Measurements from ENCODE around the gene UCP2.
A peak's percentile ranks its signal among the peaks of the same experiment; 100 is the strongest.

Gene UCP2

DNA sequence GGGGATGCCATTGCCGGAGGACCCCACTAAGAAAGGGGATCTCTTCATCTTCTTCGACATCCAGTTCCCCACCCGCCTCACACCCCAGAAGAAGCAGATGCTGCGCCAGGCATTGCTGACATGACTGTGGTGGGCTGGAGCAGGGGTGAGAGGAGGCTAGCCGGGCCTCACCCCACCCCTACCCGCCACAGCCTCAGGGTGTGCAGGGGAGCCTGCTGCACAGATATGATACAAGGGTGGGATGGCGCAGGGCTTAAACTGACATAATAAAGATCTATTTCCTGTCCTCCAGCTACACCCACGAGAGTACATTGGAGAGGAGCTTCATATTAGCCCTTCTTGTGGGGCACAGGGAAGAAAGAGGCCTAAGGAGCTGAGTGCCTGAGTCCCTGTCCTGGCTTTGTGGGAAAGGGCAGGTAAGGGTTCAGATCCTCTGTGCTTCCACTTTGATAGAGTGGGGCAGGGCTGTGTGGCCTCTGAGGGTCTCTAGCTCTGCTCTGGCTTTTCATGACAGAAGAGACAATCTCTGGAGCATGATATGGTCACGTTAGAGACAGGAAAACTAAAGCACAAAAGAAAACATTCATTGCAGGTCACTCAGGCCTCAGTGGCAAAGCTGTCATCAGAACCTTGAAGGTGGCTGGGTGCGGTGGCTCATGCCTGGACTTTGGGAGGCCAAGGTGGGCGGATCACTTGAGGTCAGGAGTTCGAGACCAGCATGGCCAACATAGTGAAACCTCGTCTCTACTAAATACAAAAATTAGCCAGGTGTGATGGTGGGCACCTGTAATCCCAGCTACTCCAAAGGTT lies 12.4 kb downstream of the UCP2 start:
- DNase-seq = peak in 1 of 3 experiments; percentile 33

DNA sequence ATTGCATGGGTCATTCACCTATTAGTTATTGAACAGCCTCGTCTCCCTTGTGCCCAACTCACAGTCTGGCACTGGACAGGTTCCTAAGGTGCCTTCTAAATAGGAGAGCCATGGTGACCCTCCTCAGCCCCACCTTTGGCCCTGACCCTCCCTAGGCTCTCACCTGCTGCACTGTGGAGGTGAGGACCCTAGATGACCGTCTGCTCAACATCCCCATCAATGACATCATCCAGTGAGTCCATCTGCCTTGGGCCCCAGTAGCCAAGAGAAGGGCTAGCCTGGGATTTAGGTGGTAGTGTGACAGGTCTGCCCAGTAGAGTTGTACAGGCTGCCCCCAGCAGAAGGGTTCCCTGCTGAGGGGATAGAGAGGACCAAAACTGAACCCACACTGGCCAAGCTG lies 13.6 kb downstream of the UCP2 start:
- no peak for DNase-seq

DNA sequence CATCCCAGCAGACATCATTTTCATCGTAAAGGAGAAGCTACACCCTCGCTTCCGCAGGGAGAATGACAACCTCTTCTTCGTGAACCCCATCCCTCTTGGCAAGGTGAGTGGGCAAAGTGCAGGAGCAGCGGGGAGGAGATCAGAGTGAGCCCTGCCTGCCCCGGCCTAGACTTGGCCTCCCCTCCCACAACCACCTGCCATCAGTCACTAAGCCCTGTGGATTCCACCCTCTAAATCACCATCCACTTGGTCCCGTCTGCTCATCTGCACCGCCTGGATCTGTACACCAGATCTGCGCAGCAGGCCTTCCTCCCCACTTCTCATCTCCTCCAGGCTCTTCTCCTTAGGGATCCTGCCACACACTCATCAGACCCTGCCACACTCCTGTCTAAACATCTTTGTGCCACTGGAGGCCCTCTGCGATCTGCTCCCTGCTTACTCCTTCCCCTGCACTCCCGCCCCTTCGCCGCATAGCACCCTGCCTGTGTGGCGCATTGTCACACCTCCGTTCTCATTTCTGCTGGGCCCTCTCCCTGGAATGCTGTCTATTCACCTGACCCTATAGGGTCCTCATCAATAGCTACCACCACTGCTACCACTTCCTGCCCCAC lies 14.2 kb downstream of the UCP2 start:
- no peak for DNase-seq

DNA sequence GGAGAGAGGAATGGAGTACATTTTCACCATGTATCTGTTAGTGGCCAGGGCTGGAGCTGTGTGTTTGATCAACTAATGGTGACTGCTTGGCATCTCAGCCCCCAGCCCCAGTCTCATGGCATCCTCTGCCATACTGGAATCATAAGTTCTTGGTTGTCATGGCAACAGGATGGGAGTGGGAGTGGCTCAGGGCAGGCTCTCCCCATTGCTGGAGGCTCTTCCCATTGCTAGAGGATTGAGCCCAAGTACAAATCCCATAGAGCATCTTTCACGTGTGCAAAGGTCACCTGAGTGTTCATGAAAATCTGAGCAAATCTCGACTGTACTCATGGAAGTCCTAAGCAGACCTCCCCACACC lies 16.9 kb downstream of the UCP2 start:
- peak in 1 of 3 experiments; percentile 27 for DNase-seq

DNA sequence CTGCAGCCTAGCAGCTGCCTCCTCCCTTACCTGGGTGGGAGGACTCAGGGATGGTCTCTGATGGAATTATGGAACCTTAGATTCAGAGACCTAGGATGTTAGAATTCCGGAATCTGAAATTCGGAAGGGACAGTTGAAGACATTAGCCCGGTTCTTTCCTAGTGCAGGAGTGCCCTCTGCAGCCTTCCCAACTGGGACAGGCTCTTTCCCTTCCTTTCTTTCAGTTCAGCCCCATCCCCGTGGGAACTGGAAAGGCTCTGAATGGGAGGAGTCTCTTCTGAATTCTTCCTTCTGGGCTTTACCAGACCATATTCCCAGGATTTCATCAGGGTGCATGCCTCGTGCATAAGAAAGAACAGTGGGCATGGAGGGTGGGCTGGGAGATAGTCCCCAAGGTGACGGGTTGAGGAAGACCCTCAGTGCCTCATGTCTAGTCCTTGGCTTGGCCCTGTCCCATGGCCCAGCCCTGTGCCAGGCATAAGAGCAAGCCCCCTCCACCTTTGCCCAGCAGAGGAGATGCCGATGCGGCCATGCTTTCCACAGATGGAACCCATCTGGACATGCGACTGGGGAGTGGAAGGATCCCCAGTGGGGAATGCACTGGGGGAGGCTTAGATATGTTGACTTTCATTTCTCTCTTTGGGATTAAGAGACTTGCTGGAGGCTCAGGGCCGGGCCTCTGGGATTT lies 17.4 kb downstream of the UCP2 start:
- peak in 1 of 3 experiments; percentile 29 for DNase-seq

DNA sequence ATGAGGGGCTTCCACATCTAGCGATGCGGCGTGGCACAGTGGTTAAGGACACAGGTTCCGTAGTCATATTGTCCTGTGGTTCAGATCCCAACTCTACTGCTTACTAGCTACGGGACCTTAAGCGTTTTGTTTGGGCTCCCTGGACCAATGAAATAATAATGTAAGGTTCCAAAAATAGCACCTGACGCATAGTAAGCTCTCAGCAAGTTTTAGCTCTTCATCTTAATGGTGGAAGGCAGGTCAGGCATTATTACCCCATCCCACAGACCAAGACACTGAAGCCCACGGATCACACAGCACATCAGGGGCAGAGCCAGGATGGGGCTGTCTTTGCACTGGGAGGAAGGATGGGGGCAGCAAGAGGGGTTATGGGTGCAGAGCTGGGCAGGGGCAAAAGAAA lies 18.8 kb downstream of the UCP2 start:
- no peak for DNase-seq

DNA sequence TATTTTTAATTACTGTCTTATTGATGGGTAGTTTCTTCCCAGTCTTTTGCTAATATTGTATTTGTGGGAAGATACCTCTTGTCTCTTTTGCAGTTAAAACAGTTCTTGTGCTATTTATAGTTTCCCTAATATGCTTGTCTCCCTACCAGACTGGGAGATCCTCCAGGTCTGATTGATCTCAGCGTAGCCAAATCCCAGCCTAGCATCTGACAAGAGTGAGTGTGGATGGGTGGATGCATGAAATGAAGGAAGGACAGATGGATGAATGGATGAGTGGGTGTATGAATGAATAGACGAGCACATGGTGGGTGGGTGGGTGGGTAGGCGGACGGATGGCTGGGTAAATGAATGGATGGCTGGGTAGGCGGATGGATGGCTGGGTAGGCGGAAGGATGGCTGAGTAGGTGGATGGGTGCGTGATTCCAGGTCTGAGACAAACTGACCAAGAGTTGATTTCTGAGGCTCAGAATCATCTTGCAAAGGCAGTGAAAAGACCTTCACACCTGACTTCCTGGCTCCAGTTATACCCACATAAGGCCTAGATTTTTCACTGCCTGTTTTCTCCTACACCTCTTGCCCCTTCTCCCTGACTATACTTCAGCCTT lies 20.4 kb downstream of the UCP2 start:
- DNase-seq = no peak

DNA sequence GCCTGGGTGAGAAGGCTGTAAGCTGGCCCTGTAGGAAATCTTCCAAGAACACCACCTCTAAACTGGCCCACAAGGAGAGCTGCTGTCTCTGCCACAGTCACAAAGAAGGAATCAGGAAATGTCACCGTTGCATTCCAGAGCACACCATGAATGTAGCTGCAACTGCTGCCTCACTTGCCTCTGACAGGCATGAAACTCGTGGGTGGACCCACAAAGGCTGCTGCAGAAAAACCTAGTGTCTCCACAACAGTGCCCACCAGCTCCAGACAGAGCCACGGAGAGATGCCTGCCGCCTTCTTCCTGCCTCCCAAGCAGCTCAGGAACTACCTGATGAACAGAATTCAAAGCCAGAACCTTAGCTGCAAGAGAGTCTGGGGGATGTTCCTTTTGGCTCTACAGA lies 21.3 kb downstream of the UCP2 start:
- no peak for DNase-seq

DNA sequence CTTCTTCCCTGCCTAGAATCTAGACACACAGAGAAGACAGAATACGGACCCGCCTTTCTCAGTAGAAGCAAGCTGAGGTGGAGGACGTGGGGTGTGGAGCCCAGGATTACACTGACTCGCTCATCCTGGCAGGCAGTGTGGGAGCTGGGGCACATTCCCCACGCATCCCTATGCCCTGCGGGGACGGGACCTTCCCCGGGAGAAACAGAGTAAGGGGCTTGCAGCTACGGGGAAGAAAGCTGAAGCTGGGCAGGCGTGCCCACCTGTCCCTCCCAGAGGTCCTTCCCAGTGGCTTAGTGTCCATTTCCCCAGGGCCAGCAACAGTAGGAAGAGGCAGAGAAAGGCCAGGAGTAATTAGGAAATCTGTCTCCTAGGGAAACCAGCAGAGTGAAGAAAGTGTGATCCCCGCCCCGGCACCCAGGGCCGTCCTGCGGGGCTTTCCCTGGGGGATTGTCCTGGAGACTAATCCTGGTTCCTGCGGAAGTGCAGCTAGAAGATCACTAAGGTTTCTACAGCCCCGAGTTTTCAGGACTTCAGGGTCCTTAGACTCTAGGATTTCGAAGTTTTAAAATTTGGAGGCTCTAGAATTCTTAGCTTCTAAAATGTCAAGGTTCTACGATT lies 24.0 kb downstream of the UCP2 start:
- DNase-seq = no peak

DNA sequence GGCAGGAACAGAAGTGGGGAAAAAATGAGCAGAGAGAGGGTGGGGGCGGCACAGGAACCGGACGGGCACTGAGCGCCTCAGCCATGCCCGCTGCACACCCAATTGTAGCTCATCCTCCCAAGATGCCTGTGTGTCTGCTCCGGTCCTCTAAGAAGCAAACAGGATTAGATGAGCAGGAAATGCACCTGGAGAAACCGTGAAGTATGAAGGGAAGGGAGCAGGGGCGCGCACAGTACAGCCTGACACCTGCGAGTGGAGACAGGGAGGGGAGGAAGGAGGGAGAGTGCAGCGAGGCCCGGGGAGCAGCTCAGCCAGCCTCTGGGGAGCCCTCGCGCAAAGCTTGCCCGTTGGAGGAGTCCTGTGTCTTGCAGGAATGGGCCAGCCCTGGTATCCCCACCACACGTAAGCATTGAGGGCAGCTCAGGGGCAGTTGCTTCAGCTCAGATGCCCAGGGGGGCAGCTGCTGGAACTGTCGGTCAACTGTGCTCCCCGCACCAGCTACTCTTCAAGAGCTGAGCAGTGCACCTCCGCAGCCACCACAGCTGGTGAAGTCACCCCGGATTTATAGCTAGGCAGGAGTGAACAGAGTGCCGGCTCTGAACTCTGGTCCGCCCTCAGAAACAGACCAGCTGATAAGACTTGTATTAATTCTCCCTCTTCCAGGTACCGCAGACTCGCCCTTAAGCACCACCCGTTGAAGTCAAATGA lies 24.8 kb downstream of the UCP2 start:
- peak in 1 of 3 experiments; percentile 44 for DNase-seq

DNA sequence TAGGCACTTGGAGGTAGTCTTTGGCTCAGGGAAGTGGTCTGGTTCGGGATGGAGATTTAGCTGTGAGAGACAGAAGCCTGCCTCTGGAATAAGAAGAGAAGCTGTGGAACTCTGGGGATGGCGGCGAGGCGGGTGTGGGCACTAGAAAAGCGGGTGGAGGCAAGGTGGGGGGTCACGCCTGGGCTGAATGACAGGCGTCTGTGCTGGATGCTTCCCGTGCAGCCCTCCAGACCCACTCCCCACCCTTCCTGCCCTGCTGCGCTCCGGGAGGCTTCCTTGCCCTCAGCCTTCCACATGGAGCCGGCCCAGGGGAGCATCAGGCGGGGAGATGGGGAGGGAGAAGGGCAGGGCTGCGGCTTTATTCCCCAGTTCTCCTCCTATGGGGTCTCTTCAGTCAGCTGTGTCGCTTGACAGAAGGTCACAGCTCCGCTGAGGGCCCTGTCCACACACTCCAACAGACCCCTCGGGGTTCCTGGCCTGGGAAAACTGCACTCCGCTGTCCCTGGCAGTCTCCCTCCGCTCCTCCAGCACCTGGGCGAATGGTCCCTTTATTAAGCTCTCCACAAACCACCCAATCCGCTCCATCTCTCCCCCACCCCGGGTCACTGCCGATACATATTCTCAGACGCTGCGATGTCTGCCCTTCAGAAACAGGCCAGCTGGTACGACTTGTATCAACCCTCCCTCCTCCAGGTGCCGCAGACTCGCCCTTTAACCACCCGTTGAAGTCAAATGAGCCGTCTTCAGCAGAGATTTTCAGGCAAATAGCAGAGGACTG lies 25.6 kb downstream of the UCP2 start:
- DNase-seq = peak in 1 of 3 experiments; percentile 54

DNA sequence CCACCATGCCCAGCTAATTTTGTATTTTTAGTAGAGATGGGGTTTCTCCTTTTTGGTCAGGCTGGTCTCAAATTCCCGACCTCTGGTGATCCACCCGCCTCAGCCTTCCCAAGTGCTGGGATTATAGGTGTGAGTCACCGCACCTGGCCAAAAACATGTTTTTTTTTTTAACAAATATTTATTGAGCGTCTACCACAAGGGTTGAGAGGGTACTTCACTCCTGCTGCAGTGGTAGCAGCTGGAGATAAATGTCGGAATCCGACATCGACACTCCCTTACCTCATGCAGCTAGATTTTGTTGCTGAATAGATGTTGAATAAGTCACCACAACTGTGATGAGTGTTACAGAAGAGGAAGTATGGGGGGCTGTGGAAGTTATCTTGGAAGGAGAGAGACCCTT lies 30.8 kb downstream of the UCP2 start:
- DNase-seq = peak; percentile 38 to 71 (median 56)

DNA sequence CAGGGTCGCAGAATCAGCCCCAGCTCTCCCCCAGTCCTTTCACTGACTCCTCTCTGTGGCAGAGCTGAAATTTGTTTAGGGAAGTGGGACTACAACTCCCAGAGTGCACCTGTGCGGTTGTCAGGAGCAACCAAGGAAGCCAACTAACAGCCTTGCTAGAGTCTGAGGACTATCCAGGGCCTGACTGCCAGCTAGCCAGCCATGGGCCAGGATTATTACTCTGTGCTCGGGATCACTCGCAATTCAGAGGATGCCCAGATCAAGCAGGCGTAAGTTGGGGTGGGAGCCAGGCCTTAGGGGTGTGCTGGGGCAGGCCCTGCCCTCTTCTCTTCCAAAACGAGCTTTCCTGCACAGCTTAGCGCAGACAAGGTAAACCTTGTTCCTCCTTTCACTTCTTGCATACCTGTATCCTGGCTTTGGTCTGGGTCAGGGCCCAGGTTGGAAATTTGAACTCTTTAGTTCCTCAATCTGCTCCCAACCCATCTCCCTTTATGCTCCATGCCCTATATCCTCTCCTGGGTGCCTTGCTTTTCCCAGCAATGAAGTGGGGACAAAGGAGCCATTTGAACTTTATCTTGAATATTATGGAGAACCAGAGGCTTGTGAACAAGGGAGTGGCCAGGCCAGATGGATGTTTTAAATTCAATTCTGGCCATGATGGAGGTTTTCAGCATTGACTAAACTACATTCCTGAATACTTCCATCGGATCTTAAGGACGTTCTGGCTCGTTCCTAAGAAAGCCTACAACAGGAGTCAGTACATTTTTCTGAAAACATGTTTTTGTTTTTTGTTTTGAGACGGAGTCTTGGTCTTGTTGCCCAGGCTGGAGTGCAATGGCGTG lies 31.6 kb downstream of the UCP2 start, which contains the start of gene DNAJB13:
TSS of gene DNAJB13 (plus strand) at position 158 of the 842 bp plus-strand sequence. CDS start at position 202, 44 bp downstream.
- peak; percentile 21 to 70 (median 49) for DNase-seq

DNA sequence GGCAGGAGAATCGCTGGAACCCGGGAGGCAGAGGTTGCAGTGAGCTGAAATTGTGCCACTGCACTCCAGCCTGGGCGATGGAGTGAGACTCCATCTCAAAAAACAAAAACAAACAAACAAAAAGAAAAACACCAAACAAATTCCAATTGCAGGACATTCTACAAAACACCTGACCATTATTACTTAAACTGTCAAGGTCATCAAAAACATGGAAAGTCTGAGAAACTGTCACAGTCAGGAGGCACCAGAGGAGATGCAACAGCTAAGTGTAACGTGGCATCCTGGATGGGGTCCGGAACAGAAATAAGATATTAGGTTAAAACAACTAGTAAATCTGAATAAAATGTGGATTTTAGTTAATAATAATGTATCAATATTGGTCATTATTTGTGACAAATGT lies 32.7 kb downstream of the UCP2 start:
- no peak for DNase-seq

DNA sequence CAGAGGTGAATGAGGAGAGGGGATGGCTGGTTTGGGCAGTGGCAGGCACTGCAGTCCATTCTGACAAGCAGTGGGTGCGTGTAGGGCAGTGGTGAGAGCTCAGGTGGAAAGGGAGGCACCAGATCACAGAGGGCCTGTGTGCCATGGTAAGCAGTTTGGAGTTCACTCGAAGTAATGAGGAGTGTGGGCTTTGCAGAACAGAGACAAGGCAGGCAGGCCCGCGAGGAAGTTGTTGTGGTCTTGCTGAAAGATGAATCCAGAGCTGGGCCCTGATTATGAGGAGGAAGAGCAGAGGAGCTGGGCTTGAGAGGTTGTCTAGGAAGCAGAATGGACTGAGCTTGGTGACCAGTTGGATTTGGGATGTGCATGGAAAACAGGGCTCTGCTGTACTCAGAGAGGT lies 33.4 kb downstream of the UCP2 start:
- no peak for DNase-seq

DNA sequence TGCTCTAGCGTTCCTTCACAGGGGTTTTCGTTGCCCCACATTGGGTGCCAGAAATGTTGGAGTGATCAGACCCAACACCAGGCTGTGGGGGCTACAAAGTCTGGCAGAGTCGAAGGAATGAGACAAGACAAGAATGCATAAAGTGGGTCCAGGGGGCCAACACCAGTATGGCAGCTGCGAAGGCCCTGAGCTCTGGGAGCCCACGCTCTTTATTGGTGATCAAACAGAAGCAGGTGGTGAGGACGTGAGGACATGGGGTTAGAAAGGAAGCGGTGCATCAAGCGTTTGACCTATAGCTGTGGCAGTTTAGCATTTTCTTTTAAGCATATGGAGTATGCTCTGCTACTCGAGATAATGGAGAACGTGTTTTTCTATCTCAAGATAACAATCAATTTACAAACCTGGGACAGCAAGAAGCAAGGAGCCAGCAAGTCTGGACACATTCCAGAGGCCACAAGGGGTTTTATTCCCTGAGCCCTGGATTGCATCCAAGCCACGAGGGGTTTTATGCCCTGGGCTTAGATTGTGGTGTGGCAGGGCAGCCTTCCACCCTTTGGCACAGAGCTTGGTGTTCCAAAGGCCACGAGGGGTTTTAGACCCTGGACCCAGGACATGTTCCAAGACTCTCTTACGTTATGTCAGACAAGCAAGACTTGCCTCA lies 35.7 kb downstream of the UCP2 start:
- DNase-seq = no peak

DNA sequence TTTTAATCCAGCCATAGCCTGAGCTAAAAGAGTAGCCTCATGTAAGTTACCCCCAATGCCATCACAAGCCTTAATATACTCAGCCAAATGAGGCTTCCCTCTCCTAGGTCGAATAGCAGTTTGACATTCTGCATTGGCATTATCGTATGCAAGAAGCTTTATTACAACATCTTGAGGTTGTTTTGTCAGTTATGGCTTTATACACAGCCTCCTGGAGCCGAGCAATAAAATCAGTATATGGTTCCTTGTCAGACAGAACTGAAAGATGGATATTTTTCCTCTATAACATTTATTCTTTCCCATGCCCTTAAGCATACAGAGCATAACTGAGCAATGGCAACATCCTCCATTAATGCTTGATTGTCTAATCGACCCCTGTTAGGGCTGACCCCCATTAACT lies 37.2 kb downstream of the UCP2 start:
- no peak for DNase-seq

DNA sequence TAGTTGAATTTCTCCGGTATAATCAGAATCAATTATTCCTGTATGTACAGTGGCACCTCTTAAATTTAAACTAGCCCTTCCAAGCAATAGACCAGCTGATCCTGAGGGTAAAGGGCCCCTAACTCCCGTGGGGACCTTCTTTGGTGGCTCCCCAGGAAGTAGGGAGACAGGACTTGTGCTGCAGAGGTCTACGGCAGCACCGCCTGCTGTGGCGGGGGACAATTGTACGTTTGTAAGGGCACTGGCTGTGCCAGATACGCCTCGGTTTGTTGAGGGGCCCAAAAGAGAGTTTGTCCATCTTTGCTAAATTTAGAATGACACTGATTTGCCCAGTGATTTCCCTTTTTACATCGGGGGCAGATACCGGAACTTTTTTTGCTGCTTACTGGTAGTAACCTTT lies 37.7 kb downstream of the UCP2 start:
- no peak for DNase-seq

DNA sequence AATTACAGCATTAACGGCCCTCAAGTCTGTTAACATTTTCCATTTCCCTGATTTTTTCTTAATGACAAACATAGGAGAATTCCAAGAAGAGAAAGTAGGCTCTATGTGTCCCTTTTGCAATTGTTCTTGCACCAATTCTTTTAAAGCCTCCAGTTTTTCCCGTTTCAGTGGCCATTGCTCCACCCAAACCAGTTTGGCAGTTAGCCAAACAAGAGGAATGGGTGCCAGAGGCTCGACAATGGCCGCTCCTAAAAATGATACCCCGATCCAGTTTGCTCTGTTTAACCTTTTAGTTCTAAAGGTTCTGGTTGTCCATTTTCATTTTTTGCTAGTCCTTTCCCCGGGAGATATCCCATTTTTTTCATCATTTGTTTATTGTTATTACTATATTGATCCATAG lies 38.6 kb downstream of the UCP2 start:
- no peak for DNase-seq

DNA sequence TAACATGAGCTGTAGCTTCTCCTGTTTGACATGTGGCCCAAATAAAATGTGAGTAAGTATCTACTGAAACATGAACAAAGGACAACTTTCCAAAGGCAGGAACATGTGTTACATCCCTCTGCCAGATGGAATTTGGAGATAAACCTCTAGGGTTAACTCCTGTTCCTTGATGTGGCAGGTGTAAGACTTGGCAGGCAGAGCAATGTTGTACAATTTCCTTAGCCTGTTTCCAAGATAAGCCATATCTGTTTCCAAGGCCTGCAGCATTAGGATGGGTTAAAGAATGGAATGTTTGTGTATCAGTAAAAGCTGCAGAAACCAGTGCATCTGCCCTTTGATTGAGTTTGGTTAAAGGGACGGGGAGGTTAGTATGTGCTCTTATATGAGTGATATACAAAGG lies 40.6 kb downstream of the UCP2 start:
- no peak for DNase-seq
